HepG2 (cell line): ENCODE measurements around the gene UBE2R2. TPM values are rescaled to one million over a fixed set of nuclear protein-coding genes. Genes with fewer than 3 reads are reported as not detected.

ENCODE experiments used
- ATM ChIP-seq: fragments of 450-650 bp; IDR thresholded peaks from 2 replicates; pipeline ENCODE4 v1.7.1; 2017; ENCODE audit warnings: mild to moderate bottlenecking, borderline replicate concordance
- KAT8 ChIP-seq: IDR thresholded peaks from 2 replicates; pipeline ENCODE4 v1.6.1; 2016; ENCODE audit warnings: missing genetic modification reagents, missing compliant biosample characterization
- WIZ ChIP-seq: sonication (generic); formaldehyde crosslinking; IDR thresholded peaks from 2 replicates; pipeline ENCODE4 v1.5.1; 2020; ENCODE audit warnings: mild to moderate bottlenecking, missing genetic modification reagents
- ZNF44 ChIP-seq: sonication (generic); formaldehyde crosslinking; IDR thresholded peaks from 2 replicates; pipeline ENCODE4 v1.5.1; 2020; ENCODE audit warnings: mild to moderate bottlenecking, missing genetic modification reagents
- ZNF451 ChIP-seq: sonication (generic); formaldehyde crosslinking; IDR thresholded peaks from 2 replicates; pipeline ENCODE4 v1.5.0; 2020; ENCODE audit warnings: mild to moderate bottlenecking, missing genetic modification reagents
- ZNF556 ChIP-seq: sonication (generic); formaldehyde crosslinking; IDR thresholded peaks from 2 replicates; pipeline ENCODE4 v1.4.0; 2020; ENCODE audit warnings: mild to moderate bottlenecking, missing genetic modification reagents, borderline replicate concordance
- ZNF598 ChIP-seq: sonication (generic); formaldehyde crosslinking; IDR thresholded peaks from 2 replicates; pipeline ENCODE4 v1.5.1; 2020; ENCODE audit warnings: mild to moderate bottlenecking, missing genetic modification reagents, borderline replicate concordance
- ZNF879 ChIP-seq: sonication (generic); formaldehyde crosslinking; IDR thresholded peaks from 2 replicates; pipeline ENCODE4 v1.8.1; 2023; ENCODE audit warnings: missing genetic modification reagents
- polyA plus RNA-seq, 8 experiments: library from polyadenylated mRNA; depleted of rRNA in 3 of 8; stranded (reverse) in 7 of 8; unstranded in 1 of 8; fragments of >200 nt; fragmentation: Illumina TruSeq in 4 of 8; extraction: Trizol in 4 of 8; gene quantifications; 2 replicates each; pipeline versions ENCODE4 v1.2.1 to v1.2.3, GENCODE V29; 2011 to 2016; ENCODE audit warnings: low read depth in 4 of 8, missing spikeins in 1 of 8, mixed read lengths in 1 of 8; ENCODE audit not compliant: insufficient read depth in 1 of 8
- total RNA-seq, 5 experiments: library from RNA; depleted of rRNA; stranded (reverse); fragments of >200 nt; fragmentation: Illumina TruSeq; extraction: Trizol; gene quantifications; 2 replicates each; pipeline ENCODE4 v1.2.3, GENCODE V29; 2016; ENCODE audit warnings: low read depth in 1 of 5
- TF ChIP-seq, protein P1 (sequence below): sonication (generic); formaldehyde crosslinking; conservative IDR thresholded peaks from 2 replicates; pipeline ENCODE4 v1.4.0; 2020; ENCODE audit warnings: mild to moderate bottlenecking, missing genetic modification reagents, moderate library complexity
- TF ChIP-seq, protein P2 (sequence below), 2 experiments: fragments of 450-650 bp in 1 of 2; sonication (generic) in 1 of 2; formaldehyde crosslinking in 1 of 2; IDR thresholded peaks; 2 replicates each; pipeline versions ENCODE4 v1.6.1 to v1.8.0; 2016 to 2022; ENCODE audit warnings: antibody characterized with exemption in 1 of 2, mild to moderate bottlenecking in 1 of 2, missing genetic modification reagents in 1 of 2
- TF ChIP-seq, protein P3 (sequence below): sonication (generic); formaldehyde crosslinking; IDR thresholded peaks from 2 replicates; pipeline ENCODE4 v1.4.0; 2020; ENCODE audit warnings: low read depth, mild to moderate bottlenecking, missing genetic modification reagents
- TF ChIP-seq, protein P4 (sequence below): sonication (generic); formaldehyde crosslinking; IDR thresholded peaks from 2 replicates; pipeline ENCODE4 v1.5.0; 2020; ENCODE audit warnings: missing genetic modification reagents

The UBE2R2 gene
- total and polyA plus RNA-seq, 2 of the 13 experiments (the other 11 are each of a cell fraction or from before 2014, with no cell fraction given), result 14.8 to 20.9 TPM

DNA sequence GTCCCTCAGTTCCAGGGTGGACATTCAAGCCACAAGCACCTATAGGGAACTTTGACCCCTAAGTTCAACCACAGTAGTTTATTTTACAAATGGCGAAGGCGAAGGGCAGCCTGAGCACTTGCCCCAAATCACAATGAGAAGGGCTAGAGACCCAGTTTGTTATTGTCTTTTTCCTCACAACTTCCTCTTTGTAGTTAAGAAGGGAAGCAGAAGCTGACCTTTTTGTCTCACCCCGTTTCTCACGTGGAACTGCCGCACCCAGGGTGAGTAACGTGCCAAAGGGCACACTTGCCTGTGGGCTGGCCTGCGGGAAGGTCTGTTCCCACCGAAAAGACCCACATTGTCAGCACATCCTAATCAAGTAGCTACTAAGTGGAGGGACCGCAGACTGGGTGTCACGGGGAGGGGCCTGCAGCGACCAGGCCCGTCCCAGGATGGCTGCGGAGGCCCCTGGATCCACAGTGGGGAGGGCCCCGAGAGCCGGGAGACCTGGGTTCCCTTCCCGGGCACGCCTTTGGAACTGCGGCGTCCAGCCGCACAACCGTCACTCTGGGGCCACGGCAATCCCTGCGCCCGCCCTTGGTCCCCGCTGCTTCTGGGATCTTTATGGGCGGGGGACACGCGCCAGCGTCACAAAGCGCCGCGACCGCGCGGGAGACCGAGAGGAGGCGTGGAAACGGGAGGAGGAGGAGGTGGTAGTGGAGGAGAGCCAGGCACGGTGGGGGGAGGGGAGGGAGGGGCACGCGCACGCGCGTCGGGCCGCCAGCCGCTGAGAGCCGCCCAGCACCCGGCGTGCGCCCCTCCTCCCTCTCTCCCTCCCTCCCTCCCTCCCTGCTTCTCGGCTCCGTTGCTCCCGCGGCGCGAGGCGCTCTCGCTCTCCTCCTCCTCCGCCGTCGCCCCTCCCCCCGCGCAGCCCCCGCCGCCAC lies at the start of gene UBE2R2 (continued):
- TF ChIP-seq WIZ (CRISPR knock-in tag) (no peak; the same call in 1 of the 2 replicates), ZNF451 (CRISPR knock-in tag) (no peak; the same call in 1 of the 2 replicates), ZNF598 (CRISPR knock-in tag) (peak; percentile 82), ZNF879 (CRISPR knock-in tag) (no peak), KAT8 (peak; percentile 79), ATM (no peak), ZNF556 (CRISPR knock-in tag) (peak; percentile 88), ZNF44 (CRISPR knock-in tag) (no peak)
- TF ChIP-seq, protein P1, sequence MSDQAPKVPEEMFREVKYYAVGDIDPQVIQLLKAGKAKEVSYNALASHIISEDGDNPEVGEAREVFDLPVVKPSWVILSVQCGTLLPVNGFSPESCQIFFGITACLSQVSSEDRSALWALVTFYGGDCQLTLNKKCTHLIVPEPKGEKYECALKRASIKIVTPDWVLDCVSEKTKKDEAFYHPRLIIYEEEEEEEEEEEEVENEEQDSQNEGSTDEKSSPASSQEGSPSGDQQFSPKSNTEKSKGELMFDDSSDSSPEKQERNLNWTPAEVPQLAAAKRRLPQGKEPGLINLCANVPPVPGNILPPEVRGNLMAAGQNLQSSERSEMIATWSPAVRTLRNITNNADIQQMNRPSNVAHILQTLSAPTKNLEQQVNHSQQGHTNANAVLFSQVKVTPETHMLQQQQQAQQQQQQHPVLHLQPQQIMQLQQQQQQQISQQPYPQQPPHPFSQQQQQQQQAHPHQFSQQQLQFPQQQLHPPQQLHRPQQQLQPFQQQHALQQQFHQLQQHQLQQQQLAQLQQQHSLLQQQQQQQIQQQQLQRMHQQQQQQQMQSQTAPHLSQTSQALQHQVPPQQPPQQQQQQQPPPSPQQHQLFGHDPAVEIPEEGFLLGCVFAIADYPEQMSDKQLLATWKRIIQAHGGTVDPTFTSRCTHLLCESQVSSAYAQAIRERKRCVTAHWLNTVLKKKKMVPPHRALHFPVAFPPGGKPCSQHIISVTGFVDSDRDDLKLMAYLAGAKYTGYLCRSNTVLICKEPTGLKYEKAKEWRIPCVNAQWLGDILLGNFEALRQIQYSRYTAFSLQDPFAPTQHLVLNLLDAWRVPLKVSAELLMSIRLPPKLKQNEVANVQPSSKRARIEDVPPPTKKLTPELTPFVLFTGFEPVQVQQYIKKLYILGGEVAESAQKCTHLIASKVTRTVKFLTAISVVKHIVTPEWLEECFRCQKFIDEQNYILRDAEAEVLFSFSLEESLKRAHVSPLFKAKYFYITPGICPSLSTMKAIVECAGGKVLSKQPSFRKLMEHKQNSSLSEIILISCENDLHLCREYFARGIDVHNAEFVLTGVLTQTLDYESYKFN (CRISPR knock-in tag), result peak; percentile 63
- TF ChIP-seq, protein P2, sequence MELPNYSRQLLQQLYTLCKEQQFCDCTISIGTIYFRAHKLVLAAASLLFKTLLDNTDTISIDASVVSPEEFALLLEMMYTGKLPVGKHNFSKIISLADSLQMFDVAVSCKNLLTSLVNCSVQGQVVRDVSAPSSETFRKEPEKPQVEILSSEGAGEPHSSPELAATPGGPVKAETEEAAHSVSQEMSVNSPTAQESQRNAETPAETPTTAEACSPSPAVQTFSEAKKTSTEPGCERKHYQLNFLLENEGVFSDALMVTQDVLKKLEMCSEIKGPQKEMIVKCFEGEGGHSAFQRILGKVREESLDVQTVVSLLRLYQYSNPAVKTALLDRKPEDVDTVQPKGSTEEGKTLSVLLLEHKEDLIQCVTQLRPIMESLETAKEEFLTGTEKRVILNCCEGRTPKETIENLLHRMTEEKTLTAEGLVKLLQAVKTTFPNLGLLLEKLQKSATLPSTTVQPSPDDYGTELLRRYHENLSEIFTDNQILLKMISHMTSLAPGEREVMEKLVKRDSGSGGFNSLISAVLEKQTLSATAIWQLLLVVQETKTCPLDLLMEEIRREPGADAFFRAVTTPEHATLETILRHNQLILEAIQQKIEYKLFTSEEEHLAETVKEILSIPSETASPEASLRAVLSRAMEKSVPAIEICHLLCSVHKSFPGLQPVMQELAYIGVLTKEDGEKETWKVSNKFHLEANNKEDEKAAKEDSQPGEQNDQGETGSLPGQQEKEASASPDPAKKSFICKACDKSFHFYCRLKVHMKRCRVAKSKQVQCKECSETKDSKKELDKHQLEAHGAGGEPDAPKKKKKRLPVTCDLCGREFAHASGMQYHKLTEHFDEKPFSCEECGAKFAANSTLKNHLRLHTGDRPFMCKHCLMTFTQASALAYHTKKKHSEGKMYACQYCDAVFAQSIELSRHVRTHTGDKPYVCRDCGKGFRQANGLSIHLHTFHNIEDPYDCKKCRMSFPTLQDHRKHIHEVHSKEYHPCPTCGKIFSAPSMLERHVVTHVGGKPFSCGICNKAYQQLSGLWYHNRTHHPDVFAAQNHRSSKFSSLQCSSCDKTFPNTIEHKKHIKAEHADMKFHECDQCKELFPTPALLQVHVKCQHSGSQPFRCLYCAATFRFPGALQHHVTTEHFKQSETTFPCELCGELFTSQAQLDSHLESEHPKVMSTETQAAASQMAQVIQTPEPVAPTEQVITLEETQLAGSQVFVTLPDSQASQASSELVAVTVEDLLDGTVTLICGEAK (IDR thresholded peaks at IDR 0.05), result no peak
- TF ChIP-seq, protein P2 (CRISPR knock-in tag; IDR thresholded peaks at IDR 0.05), result peak; percentile 89; the same call in 1 of the 2 replicates
- TF ChIP-seq, protein P3, sequence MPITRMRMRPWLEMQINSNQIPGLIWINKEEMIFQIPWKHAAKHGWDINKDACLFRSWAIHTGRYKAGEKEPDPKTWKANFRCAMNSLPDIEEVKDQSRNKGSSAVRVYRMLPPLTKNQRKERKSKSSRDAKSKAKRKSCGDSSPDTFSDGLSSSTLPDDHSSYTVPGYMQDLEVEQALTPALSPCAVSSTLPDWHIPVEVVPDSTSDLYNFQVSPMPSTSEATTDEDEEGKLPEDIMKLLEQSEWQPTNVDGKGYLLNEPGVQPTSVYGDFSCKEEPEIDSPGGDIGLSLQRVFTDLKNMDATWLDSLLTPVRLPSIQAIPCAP (CRISPR knock-in tag), result no peak
- TF ChIP-seq, protein P4, sequence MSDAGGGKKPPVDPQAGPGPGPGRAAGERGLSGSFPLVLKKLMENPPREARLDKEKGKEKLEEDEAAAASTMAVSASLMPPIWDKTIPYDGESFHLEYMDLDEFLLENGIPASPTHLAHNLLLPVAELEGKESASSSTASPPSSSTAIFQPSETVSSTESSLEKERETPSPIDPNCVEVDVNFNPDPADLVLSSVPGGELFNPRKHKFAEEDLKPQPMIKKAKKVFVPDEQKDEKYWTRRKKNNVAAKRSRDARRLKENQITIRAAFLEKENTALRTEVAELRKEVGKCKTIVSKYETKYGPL (CRISPR knock-in tag), result no peak
